IPS-15b (cell line): ENCODE results near the gene NCKAP5.

Source experiments
- H3K27me3 ChIP-seq: one replicate; pipeline ENCODE4 v1.6.1; 2013; ENCODE audit warnings: low read length; ENCODE audit not compliant: control insufficient read depth, insufficient read depth
- H3K36me3 ChIP-seq: one replicate; pipeline ENCODE4 v1.6.1; 2013; ENCODE audit warnings: low read length; ENCODE audit not compliant: control insufficient read depth, insufficient read depth
- H3K4me1 ChIP-seq: one replicate; pipeline ENCODE4 v1.6.1; 2013; ENCODE audit warnings: mild to moderate bottlenecking, low read length; ENCODE audit not compliant: control insufficient read depth, insufficient read depth
- H3K4me3 ChIP-seq: one replicate; pipeline ENCODE4 v1.5.1; 2013; ENCODE audit warnings: low read depth, low read length
- H3K9ac ChIP-seq: one replicate; pipeline ENCODE4 v1.6.1; 2013; ENCODE audit warnings: low read depth, mild to moderate bottlenecking, low read length
- H3K9me3 ChIP-seq: one replicate; pipeline ENCODE4 v1.6.1; 2013; ENCODE audit warnings: mild to moderate bottlenecking, low read length; ENCODE audit not compliant: control insufficient read depth, insufficient read depth

The NCKAP5 gene

DNA sequence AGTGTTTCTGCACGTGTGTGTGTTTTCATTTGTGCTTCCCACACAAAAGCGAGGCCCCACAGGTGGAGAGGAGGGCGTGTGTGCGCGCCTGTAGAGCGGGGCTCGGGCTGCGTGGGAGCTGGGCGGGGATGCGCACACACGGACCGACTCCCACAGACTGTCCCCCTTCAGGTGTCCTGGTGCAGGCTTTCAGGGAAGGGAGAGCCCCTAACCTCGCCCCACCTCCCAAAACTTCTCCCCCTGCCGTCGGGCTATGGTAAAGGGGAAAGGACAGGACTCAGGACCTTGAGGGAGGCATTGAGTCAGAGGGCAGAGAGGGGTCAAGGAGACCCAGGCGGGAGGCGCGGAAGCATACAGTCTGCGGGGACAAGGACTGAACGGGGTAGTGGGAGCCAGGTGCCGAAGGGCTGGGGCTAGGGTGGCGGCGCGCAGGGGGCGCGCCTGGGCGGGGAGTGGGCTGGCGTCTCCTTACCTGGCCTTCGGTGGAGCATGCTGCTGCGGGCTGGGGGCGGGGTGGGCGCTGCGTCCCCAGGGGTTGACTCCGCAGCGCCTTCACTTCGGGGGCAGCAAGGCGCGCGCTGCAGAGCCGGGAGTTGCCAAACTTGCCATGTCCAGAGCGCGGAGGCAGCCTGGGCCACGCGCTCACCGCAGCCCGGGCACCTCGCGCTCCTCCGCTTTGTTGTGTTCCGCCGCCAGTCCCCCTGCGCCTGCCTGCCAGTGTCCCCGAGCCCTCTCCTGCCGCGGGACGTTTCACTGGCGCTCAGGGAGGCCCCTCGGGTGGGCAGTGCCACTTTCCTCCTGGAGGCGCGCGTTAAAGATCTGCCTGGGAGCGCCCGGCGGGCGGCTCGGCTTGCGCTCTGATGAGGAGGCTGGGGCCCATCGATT lies 302.0 kb downstream of the NCKAP5 start:
- H3K4me1 ChIP-seq, result no peaks in the 10 kb centered on the region
- H3K9ac ChIP-seq, result peak overlapping the region; percentile 9
- H3K9me3 ChIP-seq, result no peaks in the 10 kb centered on the region
- H3K36me3 ChIP-seq, result no peaks in the 10 kb centered on the region
- H3K4me3 ChIP-seq, result peak overlapping the region; percentile 72
- H3K27me3 ChIP-seq, result peaks cover 5% of the 10 kb centered on the region

DNA sequence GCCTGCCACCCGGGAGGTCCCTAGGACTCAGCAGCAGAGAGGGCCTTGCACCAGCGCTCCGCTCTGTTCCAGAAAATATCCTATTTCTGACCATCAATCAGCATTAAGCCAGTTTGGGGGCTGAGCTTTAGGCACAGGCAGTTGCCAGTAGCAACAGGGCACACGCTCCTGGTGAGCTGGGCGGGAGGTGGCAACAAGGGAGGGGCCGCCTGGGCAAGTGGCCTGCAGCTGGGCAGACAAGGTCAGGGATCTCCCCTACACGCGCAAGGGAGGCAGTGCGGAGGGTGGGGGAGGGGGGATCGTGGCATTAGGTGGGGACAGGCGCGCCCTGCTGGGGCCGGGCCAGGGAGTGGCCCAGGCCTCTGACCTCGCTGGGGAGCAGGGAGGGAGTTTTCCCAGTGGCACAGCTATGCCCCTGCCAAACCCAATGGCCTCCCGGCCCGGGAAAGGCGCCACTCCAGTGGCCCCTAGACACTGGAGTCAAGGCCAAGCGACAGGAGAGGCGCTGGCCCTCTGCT lies 302.8 kb downstream of the NCKAP5 start:
- no peaks in the 10 kb centered on the region for H3K4me1 ChIP-seq
- peak overlapping the region; percentile 72 for H3K4me3 ChIP-seq
- H3K36me3 ChIP-seq, result no peaks in the 10 kb centered on the region
- H3K9ac ChIP-seq, result no peak overlapping the region
- no peaks in the 10 kb centered on the region for H3K9me3 ChIP-seq
- peaks cover 5% of the 10 kb centered on the region for H3K27me3 ChIP-seq

DNA sequence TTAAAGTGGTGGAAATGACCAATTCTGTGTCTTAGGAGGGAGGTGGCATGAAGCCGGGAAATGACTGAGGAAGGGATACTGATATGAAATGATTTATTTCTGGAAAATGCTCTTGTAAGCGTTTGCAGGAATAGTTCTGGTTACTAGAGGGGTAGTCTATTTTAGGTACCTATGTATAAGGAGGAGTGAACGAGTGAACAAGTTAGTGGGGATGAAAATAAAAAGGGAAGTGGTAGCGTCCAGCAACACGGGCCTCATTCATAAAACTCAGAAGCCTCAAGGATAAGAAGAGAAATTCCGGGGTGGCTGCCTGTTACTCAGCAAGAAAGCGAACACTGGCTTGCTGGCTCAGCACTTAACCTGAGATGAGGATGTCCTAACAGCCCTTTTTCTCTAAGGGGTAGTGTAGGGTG lies 303.3 kb downstream of the NCKAP5 start:
- peaks cover 5% of the 10 kb centered on the region for H3K27me3 ChIP-seq
- H3K4me1 ChIP-seq, result no peaks in the 10 kb centered on the region
- H3K9ac ChIP-seq, result no peak overlapping the region
- no peaks in the 10 kb centered on the region for H3K36me3 ChIP-seq
- peak overlapping the region; percentile 72 for H3K4me3 ChIP-seq
- no peaks in the 10 kb centered on the region for H3K9me3 ChIP-seq

DNA sequence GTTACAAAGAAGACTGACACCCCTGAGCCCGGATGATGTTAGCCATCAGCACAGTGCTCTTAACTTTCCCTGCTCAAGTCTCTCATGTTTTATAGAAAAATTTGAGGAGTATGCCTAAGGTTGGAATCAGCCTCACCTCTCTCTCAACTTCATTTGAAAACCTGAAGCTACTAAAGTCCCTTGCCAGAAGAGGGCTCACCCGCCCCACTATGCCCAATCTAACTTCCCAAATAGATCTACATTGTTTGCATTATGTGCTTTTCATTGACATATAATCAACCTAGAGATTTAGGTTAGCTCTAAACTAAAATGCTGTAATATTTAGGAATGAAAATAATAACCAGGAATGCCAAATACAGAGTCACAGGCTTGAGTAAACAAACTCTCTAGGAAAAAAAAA lies 305.4 kb downstream of the NCKAP5 start:
- Histone ChIP-seq H3K4me3 (no peak overlapping the region), H3K9me3 (no peaks in the 10 kb centered on the region), H3K27me3 (peaks cover 5% of the 10 kb centered on the region), H3K9ac (no peak overlapping the region), H3K36me3 (no peaks in the 10 kb centered on the region), H3K4me1 (no peaks in the 10 kb centered on the region)

DNA sequence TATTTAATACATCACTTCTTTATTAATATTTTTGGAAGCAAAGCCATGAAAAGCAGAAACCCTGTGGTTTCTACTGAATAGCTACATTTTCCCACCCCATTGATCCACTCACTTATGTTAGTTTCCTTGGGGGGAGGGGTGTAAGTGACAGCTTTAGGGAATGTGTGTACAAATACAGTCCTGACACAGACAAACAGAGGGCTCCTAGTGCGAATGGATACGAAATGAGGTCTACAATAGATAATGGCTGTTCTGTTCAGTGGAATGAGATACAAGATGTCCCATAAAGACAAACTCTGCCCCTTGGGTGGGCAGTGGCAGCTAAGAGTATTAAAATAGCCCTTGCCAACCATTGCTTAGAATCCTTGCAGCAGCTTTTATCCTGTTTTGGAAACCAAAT lies 312.9 kb downstream of the NCKAP5 start:
- H3K36me3 ChIP-seq, result no peaks in the 10 kb centered on the region
- no peaks in the 10 kb centered on the region for H3K9me3 ChIP-seq
- no peak overlapping the region for H3K9ac ChIP-seq
- H3K4me1 ChIP-seq, result no peaks in the 10 kb centered on the region
- no peak overlapping the region for H3K4me3 ChIP-seq
- H3K27me3 ChIP-seq, result no peaks in the 10 kb centered on the region

DNA sequence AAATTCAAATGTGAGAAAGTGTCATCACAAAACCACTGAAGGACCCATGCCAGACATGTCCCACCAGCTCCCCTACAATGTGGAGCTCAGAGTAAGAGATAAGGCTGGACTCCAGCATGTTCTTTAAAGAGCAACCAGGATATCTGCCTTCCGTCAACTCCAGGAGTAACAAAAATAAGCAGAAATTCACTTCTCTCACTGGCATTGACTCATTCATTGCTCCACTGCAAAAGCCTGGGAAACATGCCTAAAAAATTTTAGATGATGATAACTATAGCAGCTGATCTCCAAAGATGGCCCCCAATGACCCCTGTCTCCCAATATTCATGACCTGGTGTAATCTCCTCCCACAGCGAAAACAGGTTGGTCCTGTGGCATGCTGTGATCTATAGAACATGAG lies 314.5 kb downstream of the NCKAP5 start:
- no peak overlapping the region for H3K4me3 ChIP-seq
- H3K36me3 ChIP-seq, result no peaks in the 10 kb centered on the region
- H3K4me1 ChIP-seq, result no peaks in the 10 kb centered on the region
- H3K27me3 ChIP-seq, result no peaks in the 10 kb centered on the region
- H3K9me3 ChIP-seq, result no peaks in the 10 kb centered on the region
- no peak overlapping the region for H3K9ac ChIP-seq

DNA sequence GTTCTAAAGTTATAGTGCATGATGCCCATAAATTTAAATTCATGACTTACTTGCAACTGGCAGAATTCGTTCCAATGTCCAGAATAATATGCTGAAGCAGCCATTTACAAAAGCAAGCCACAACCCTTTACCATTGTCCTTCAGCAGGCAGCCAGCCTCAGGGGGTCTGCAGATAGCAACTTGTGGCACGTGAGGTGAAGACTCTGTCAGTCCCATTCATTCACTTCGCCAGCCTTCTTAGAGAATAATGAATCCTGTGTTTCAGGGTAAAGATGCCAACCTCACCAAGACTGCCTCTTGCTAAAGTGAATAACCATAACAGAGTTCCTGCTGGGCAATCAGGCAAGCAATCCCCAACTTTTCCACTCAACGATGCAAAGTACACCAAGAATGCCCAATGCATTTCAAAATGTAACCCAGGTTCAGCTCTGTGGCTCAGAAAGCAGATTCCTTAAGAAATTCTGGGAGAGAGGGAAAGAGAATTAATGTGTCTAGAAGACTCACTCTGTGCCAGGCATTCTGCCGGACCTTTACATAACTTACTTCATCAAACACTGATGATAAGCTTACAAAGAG lies 315.4 kb downstream of the NCKAP5 start:
- no peak overlapping the region for H3K4me3 ChIP-seq
- no peak overlapping the region for H3K9ac ChIP-seq
- no peaks in the 10 kb centered on the region for H3K27me3 ChIP-seq
- no peaks in the 10 kb centered on the region for H3K4me1 ChIP-seq
- H3K9me3 ChIP-seq, result no peaks in the 10 kb centered on the region
- H3K36me3 ChIP-seq, result no peaks in the 10 kb centered on the region

DNA sequence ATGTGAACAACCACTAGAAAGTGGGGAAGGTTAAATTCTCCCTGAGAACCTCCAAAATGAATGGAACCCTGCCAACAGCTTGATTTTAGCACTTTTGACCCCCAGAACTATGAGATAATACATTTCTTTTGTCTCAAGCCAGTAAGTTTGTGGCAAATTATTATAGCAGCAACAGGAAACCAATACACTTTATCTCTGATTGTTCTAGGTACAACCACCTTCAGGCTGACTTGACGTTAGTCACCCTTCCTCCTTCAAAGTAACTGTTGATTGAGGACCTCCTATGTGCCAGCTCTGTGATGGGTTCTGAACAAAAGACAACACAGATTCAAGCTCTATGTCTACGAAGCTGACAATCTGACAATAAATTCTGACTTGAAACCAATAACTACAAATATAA lies 318.9 kb downstream of the NCKAP5 start:
- no peaks in the 10 kb centered on the region for H3K4me1 ChIP-seq
- no peaks in the 10 kb centered on the region for H3K9me3 ChIP-seq
- no peak overlapping the region for H3K4me3 ChIP-seq
- no peak overlapping the region for H3K9ac ChIP-seq
- no peaks in the 10 kb centered on the region for H3K36me3 ChIP-seq
- no peaks in the 10 kb centered on the region for H3K27me3 ChIP-seq

DNA sequence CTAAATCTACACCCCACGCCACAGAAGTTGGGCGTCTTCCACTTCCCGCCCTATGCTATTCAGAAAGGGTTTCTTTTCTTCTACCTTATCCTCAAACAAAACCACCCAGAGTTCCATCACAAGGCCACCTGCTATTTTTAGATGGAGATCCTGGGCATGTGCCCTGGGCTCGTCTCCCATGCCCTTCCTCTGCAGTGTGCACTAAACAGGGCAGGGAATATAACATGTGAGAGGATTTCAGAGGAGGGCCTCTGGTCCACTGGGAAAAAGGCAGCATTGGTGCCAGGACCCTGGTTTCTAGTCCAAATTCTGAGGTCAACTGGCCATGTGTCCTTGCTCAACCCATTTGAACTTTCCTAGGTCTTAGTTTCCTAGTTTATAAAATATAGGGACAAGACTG lies 320.0 kb downstream of the NCKAP5 start:
- H3K9me3 ChIP-seq, result no peaks in the 10 kb centered on the region
- H3K4me3 ChIP-seq, result no peak overlapping the region
- H3K9ac ChIP-seq, result no peak overlapping the region
- no peaks in the 10 kb centered on the region for H3K36me3 ChIP-seq
- H3K27me3 ChIP-seq, result no peaks in the 10 kb centered on the region
- no peaks in the 10 kb centered on the region for H3K4me1 ChIP-seq

DNA sequence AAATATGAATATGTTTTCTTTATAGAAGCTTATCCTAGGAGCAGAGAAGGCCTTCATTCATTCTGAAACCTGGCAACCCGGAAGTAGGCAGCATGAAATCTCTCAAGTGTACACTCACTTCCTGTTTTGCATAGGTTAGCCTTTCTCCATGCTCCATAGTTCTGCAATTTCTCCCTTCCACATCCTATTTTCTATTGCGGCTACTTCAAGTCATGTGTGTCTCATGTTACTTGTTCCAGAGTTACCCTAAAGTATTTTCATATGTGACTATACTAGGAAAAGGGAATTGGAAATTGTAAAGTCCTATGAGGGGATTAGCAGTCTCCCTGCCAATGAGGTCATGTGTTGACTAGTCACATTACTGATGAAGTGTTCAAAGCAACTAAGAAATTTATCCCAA lies 320.6 kb downstream of the NCKAP5 start:
- Histone ChIP-seq H3K4me3 (no peak overlapping the region), H3K36me3 (no peaks in the 10 kb centered on the region), H3K4me1 (no peaks in the 10 kb centered on the region), H3K9ac (no peak overlapping the region), H3K9me3 (no peaks in the 10 kb centered on the region), H3K27me3 (no peaks in the 10 kb centered on the region)

DNA sequence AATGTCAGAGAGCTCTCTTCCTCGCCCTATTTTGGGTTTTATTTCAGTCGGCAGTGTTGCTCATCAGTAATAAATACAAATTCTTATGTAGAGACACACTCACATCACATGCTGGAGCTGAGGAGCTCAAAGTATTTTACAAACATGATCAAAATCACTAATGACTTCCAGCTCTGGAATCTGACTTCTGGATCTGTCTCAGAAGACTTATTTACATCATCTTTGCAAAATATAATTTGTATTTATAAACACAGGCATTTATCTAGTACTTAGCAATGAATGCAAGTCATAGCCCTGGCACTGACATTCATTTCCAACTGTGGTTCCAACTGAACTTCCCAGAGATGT lies 327.1 kb downstream of the NCKAP5 start:
- H3K9ac ChIP-seq, result no peak overlapping the region
- H3K4me1 ChIP-seq, result no peaks in the 10 kb centered on the region
- H3K4me3 ChIP-seq, result no peak overlapping the region
- no peaks in the 10 kb centered on the region for H3K27me3 ChIP-seq
- no peaks in the 10 kb centered on the region for H3K36me3 ChIP-seq
- H3K9me3 ChIP-seq, result no peaks in the 10 kb centered on the region
